HG03558 (cell line): ENCODE results near the gene TCF3.

Experiments
- ATAC-seq: cut with Tn5 transposase; IDR thresholded peaks from one replicate; pipeline ENCODE4 v1.9.1; 2021; ENCODE audit warnings: moderate number of reproducible peaks; ENCODE audit not compliant: unreplicated experiment; ENCODE audit errors: extremely low read depth

TCF3 gene

DNA sequence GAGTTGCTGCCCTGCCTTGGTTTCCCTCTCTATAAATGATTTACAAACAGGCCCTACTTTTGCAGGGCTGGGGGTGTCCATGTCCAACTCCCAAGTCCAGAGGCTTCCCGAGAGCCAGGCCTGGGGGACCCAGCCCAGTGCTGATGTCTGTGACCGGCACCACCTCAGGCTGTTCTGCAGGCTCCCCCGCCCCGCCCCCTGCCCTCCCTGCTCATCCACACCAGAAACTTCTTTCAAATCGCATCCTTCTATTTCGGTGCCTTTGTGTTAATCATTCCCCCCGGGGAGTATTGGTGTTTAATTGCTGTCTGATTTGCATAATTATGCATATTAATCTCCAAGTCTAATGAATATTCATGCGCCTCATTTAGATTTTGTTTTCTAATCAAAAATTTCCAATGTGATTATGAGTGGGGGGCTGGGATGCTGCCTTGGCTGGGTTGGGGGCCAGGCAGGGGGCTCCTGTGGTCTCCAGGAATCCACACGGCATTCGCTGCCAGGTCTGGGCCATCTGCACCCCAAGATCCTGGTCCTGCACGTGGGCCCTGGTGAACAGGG lies 19.1 kb downstream of the TCF3 start:
- no peak for ATAC-seq

DNA sequence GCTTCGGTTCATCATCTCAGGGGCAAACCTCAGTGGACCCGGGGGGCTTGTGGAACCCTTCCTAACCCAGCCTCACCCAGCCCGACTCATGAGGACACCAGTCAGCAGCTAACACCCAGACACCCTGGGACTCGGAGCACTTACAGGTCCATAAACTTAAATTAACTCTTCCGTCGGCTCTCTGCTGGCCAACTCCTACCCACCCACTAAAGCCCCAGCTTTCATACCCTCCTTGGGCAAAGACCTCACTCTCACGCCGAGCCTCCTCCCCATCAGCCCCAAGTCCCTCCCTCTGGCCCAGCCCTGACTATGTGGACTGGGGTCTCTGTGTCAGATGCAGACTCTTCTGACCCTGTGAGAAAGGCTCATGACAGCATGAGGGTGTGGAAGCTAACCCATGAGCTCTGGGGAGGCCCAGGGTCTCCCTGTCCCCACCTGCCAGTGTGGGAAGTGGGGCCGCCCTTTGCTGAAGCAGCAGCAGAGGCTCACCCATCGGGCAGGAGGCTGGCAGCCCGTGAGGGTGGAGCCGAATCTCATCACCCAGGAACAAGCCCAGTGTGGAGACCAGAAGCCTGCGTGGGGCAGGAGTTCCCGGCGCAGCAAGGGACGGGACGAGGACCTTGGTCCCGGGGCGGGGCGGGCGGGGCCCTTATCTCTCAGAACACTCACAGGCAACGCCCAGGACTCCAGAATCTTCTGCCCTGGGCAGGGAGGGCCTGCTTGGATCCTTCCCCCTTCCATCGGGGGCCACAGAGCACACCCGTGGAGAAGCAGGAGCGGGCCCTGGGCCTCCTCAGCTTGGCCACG lies 19.8 kb downstream of the TCF3 start:
- no peak for ATAC-seq

DNA sequence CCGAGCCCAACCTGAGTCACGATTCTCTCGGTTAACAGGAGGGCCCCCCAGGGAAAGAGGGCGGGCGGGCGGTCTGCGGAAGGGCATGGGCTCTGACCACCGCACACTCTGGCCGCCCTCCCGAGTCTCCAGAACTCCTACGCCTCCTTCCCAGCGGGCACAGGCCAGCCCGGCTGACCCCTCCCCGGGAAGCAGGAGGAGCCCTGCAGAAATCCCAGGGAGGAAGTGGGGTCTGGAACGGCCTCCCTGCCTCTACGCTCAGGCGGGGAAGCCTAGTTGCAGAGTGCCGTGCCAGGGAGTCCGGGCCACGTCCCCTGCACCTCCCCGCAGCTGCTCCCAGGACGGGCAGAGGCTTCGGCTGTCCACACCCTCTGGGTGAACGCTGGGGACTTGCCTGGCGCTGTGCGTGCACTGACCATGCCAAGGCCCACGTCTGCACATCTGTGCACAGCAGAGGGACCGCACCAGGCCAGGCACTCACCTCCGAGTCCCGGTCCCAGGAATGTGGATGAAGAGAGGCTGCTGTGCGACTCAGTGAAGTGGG lies 20.8 kb downstream of the TCF3 start:
- ATAC-seq = no peak

DNA sequence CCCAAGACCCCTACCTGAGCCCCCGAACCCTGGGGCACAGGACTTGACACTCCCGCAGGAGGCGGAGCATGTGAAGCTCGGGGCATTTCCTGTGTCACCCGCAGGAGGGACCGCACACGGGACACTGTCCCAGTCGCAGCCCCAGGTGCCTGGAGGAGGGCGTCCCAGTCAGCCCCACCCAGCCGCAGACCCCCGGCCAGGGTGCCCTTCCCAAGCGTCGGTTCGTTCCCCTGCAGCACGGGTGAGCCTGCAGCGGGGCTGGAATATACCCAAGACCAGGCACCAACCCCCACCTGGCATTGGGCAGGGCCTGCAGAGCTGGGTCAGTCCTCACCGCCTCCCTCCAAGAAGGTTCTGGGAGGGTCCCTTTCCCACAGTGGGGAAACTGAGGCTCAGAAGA lies 21.6 kb downstream of the TCF3 start:
- ATAC-seq = no peak

DNA sequence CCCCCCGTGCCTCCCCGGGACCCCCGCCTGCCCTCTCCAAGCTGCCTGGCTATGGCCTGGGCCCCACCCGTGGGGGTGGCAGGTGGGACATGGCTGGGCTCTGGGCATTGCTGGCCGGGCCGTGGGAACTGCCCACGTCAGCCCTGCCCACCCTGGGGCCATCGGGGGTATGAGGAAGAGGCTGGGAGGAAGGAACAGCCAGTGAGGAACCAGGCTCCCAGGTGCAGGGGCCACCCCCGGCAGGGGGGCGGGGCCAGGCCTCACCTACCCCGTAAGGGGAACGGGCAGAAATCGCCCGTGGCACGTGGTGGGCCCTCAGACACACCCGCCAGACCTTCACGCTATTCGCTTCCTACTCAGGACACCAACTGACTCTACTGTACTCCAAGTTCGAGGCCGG lies 22.4 kb downstream of the TCF3 start:
- ATAC-seq = no peak

DNA sequence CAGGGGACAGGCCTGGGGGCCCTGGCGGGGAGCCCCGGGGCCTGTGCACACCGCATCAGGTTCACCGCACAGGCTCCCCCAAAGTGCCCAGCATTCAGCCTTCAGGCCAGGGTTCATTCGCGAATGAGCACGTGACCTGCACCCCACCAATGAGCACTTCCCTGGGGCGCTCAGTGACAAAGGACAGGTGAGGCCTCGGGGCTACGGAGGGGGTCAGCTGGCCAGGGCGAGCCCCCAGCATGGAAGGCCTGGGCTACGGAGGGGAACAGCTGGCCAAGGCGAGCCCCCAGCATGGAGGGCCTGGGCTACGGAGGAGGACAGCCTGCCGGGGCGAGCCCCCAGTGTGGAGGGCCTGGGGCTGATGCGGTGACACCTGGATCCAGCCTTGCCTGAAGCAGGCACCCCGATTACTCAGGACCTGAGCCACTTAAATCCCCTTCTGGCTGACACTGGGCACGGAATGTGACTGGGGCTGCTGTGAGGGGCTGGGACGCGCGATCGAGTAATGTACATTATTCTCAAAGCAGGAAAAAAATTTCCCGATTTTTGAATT lies 23.1 kb downstream of the TCF3 start:
- no peak for ATAC-seq

DNA sequence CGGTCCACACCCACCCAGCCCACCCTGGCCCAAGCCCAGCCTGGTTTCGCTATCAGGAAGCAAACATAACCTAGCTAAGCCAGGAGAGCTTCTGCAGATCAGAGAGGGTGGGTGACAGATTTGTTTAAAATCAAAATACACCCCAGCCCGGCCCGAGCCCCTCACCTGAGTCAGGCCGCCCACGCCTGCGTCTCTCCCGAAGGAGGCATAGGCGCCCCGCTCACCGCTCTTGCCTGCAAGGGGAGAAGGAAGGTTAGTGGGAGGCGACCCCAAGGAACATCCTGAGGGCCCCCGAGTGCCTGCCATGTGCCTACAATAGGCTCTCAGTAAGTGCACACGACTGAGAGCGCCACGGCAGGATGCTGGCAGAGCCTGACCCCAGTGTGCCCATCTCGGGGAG lies 25.2 kb downstream of the TCF3 start:
- no peak for ATAC-seq

DNA sequence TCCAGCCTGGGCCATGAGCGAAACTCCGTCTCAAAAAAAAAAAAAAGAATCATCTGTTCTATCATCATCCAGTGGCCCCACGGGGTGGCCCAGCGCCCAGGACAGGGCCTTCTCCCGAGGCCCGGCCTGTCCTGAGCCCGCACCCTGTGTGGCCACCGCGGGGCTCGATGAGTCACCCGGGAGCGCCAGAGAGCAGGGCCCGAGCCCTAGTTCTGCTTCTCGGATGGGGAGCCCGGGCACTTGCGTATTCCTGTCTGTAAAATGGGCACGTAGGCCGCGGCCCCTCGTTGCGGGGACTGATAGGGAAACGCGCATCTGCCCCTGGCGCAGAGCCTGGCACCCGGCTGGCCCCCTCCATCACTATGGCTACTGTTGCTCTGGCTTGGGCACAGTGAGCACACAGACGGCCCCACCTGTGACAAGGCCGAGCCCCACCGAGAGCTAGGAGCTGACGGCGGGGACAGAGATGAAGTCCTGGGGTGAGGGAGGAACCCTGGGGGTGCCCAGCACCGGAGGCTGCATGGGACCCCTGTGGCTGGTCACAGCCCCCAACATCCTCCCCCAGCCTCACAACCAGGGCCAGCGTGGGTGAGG lies 25.9 kb downstream of the TCF3 start:
- no peak for ATAC-seq

DNA sequence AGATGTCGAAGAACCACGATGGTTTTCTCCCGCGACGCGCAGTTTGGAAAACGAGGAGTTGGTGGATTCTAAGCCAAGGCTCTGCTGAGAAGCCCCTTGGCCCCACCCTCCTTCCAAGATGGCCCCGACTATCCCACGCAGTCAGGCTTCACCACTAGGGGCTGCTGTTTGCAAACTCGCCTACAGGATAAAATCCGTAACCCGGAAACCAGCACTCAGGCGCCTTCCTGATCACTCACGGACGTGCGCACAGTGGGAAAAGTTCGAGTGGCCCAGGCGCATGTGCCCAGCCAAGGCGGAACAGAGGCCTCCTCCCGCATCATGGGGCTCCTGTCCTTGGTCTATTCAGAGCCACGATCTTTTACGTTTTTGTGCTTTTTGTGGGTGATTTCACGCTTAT lies 28.0 kb downstream of the TCF3 start:
- ATAC-seq = no peak

DNA sequence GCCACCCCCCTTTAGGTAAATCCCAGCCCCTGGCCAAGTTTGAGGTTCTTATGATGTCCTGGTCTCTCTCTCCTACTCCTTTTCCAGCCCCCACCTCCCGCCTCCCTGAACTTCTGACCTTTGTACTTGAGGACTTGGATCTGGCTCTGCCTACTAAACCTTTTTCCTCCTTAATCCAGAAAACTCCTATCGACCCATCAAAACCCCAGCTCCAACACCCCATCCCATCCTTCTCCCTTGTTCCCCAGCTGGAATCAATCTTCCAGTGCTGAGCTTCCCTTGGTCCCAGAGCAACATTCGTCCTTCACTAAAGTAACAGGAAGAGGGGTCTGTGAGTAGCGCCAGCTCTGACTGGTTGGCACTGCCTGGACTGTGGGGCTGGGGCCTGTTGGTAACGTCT lies 29.9 kb downstream of the TCF3 start:
- ATAC-seq = no peak

DNA sequence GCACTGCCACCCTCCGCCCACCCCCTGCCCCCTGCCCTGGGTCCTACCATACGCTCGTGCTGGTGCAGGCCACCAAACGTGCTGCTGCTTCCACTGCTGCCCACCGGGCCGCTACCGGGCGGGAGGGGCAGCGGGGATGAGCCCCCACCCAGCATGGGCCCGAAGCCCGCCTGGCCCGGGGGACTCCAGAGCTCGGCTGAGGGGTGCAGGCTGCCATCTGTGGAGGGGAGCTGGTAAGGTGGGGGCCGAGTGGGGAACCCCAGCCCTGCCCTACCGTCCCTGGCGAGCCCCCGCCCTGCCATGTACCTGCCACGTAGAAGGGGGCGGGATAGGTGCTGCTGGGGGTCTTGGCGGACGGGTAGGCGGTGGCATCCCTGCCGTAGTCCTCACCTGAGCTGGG lies 30.4 kb downstream of the TCF3 start:
- ATAC-seq = no peak

DNA sequence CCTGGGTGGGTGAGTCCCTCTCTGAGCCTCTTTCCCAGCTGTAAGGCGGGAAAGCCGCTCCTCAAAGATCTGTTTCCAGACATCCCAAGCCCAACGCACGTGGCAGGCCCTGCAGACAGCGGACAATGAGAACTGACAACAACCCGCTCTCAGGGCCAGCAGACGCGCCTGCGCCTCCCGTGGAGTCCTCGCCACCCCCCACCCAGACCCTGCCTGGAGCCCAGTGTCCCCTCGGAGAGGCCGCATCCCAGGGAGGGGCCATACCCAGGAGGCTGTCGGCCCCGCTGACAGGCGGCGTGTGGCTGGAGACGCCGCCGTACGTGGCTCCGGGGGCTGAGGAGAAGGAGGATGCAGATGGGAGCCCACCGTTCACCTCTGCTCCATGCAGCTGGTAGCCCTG lies 30.8 kb downstream of the TCF3 start:
- ATAC-seq = no peak

DNA sequence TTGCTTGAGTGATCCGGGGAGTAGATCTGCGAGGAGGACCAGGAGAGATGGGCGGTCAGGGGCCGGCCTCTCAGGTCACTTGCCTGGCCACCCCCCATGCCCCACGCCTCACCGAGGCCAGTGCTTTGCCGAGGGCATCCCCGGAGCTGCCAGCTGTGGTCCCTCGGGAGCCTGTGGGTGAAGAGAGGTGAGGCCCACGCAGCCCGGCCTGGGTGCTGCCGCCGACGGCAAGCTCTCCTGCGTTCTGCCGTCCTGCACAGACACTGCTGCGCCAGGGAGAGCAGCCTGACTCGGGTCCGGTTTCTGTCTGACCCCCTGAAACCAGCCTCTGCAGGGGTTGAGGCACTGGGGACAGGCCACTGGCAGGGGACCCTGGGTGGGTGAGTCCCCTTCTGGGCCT lies 31.4 kb downstream of the TCF3 start:
- ATAC-seq = no peak

DNA sequence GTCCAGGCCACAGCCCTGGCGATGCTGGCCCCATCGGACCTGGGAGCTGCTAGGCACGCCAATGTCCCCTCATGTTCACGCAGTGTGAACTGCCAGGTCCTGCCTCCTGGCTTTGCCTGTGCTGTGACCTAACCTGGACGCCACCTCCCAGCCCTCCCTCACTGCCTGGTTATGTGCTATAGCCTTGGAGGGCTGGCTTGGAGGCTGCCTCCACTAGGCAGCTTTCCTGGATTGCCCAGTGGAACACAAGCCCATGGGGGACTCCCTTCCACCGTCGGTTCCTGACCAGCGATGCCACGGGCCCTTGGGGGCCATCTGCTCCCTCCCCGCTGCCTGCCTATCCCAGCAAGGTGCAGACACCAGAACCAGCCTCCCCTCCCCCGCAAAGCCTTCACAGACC lies 31.9 kb downstream of the TCF3 start:
- ATAC-seq = no peak

DNA sequence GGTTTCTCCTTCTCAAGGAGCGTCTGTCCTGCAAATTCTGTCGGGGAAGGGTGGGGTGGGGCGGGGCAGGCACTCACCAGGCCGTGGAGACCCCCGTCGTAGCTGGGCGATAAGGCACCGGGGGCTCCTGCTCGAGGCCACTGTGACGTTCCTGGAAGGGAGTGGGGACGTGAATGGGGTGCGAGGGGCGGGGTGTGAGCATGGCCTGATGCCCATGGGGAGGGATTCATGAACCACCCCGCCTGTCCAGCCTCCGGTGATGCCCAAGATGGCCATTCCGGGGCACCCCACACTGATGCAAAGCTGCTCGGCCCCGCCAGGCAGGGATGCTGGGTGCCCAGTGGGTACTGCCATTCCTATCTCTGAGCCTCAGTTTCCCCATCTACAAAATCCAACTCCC lies 32.7 kb downstream of the TCF3 start:
- no peak for ATAC-seq

DNA sequence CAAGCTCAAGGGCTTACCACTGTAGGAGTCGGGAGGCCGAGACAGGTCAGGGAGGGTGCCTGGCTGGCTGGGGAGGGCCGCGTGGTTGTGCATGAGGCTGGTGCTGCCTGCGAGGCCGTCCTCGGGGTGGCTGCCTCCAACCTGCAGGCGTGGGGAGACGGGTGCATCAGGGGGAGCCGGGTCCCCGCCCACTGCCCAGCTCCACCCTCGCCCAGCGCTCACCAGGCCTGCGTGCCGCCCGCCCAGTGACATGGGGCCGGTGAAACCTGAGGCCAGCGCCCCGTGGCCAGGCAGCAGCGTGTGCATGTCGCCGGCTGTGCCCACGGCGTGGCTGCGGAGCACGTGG lies 33.3 kb downstream of the TCF3 start:
- no peak for ATAC-seq

DNA sequence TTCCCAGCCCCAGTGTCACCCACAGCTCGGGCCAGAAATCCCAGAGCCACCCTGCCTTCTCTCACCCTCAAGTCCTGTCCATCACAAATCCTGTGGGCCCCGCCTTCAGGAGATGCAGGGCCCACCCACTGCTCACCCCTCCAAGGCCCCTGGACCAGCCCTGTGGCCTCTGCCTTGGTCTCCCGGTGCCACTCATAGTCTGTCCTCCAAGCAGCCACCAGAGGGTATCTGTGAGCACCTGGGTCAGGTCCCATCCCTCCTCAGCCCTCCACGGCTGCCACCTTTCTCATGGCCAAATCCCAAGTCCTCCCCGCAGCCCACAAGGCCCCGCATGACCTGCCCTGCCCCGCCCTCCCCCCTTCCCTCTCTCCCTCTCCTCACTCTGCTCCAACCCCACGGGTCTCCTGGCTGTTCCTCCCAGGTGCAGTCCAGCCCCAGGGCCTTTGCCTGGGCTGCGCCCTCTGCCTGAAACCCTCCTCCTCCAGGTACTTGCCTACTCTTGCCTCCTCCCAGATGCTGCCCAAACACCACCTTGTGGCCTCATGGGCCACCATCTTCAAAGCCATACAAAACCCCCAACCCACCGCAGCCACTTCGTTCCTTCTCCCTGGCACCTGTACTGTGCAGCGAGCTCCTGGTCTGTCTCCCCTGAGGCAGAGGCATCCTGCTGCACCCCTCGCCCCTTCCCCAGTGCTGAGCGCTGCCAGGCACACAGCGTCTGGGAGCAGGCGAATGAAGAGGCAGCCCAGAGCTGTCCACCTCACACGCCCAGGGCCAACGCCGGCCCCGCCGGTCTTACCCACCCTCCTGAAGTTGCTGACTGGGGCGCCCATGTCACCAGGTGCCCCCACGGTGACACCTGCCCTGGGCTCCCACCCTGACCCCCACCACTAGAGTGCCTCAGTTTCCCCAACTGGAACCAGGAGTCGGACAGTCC lies 34.0 kb downstream of the TCF3 start:
- no peak for ATAC-seq

DNA sequence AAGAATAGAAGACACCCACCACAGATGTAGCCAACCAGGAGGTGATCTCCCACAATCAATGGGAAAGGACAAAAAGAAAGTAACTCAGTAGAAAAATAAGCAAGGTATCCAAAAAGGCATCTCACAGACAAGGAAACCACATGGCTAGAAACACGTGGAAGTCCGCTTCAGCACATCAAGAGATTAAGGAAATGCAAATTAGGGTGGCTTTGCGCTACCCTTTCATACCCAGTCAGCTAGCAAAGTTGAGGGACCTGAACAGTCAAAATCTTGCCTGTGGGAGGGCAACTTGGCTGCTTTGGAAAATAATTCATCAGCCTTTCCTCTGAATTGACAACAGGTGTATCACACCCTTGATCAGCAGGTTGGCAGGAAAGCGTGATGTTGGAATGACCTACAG lies 35.5 kb downstream of the TCF3 start:
- no peak for ATAC-seq

DNA sequence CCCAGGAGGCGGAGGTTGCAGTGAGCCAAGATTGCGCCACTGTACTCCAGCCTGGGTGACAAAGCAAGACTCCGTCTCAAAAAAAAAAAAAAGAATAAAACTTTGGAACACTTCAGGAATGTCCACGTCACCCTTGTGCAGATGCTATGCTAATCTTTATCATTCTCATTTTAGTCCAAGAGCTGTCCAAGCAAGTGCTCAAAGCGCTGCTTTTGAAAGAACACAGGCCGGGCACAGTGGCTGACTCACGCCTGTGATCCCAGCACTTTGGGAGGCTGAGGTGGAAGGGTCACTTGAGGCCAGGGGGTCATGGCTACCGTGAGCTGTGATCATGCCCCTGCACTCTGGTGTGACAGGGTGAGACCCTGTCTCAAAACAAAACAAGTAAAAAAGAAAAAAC lies 36.0 kb downstream of the TCF3 start:
- ATAC-seq = no peak

DNA sequence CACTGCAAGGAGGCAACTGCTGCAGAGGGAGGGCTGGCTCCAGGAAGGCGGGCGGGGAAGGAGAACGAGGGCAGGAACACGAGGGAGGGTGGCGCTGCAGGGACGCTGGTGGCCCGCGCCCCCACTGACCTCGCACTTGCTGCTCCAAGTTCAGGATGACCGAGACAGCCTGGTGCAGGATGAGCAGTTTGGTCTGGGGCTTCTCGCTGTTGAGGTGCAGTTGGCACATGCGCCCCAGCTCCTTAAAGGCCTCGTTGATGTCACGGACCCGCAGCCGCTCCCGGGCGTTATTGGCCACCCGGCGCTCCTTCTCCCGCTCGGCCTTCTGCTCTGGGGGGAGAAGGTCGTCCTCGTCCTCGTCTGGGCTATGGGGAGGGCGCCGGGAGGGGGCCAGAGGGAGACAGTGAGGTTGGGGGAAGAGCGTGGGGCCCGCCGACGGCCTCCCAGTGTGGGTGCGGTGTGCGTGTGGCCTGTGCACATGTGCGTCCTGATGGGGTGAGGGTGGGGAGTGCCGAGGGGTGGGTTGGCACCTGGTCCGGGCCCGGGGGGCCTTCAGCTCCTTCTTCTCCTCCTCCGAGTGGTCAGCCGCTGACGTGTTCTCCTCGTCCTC lies 37.2 kb downstream of the TCF3 start:
- ATAC-seq = no peak
